HG03039 (cell line): Measurements from ENCODE around the gene NDUFA8.

Experiments used
- ATAC-seq: cut with Tn5 transposase; IDR thresholded peaks from one replicate; pipeline ENCODE4 v1.9.1; 2021; ENCODE audit warnings: mild to moderate bottlenecking, moderate library complexity; ENCODE audit not compliant: unreplicated experiment

Gene NDUFA8

GRCh38 chr9:122138560-122139268 is 20.9 kb downstream of the NDUFA8 start:
- no peak for ATAC-seq

- ATAC-seq: no peak
These were observed 24.1 kb downstream of the NDUFA8 start for GRCh38 chr9:122135529-122135859.

- no peak for ATAC-seq
These were observed 24.6 kb downstream of the NDUFA8 start for GRCh38 chr9:122134822-122135528.

DNA sequence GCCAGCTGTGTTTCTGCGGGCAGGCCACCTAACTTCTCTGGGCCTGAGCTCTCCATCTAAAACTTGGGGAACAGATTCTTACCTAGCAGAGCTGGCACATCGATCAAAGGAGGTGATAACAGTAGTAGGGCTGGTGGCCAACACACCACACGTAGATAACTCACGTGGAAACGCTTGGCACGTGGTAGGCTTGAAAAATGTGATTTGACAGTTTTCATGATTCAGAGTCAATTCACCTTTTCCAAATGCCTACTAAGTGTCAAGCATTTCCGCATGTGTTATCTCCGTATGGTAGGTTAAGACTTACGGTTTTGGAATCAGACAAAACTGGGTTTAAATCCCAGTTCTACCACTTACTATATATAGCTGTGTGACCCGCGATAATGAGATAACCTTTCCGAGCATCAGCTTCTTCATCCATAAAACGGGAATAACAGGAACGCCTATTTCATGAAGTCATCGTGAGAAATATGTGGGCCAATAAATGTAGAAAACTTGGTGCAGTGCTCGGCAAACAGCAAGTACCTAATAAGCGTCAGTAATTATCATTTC is 25.5 kb downstream of the NDUFA8 start:
- no peak for ATAC-seq

- no peak for ATAC-seq
These were observed 26.2 kb downstream of the NDUFA8 start for GRCh38 chr9:122133263-122133983.

DNA sequence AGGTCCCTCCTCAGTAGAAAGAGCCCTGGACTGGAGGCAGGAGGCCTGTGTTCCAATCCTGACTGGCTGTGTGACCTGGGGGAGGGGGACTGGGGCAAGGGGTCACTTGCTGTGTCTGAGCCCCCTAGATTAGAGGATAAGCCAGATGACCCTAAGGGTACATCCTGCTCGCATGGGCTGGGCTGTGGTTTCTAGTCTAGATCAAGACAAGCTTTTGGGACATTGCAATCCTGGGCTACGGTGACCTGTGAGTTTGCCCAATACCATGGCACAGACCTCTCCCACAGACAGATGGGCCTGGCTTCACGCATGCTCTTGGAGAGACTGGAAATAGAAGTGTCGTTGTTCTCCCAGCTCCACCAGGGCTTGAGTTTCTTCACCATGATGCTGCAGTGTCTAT is 27.0 kb downstream of the NDUFA8 start:
- ATAC-seq: no peak

GRCh38 chr9:122131401-122132001 is 28.1 kb downstream of the NDUFA8 start:
- no peak for ATAC-seq

DNA sequence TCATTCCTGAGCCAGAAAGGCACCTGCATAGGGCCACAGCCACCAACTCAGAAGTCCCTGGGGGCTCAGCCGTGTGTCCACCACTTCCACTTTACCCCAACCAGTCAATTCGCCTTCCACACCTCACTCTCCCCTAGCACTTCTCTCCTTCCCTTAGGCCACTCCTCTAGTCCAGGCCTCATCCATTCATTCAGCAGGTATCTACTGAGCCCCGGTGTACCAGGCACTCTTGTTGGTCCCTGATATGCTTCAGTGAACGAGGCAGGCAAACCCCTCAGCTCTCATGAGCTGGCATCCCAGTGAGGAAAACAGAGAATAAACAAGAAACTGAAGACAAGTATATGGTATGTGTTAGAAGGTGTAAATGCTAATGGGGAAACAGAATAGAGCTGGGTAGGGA is 28.7 kb downstream of the NDUFA8 start:
- no peak for ATAC-seq

DNA sequence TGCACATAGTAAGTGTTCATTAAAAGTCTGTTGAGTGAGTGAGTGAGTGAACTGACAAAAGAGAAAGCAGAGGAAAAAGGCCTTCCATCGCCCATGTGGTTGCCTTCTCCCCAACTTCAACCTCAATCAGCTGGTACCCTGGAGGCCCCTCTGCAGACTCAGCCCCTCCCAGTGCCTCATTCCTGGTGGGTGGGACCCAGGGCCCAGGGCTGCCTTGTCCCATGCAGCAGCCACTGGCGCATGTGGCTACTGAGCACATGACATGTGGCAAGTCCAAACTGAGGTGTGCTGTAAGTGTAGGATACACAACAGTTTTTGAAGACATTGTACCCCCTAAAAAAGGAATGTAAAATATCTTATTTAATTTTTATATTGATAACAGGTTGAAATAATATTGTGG is 29.6 kb downstream of the NDUFA8 start:
- ATAC-seq: no peak

DNA sequence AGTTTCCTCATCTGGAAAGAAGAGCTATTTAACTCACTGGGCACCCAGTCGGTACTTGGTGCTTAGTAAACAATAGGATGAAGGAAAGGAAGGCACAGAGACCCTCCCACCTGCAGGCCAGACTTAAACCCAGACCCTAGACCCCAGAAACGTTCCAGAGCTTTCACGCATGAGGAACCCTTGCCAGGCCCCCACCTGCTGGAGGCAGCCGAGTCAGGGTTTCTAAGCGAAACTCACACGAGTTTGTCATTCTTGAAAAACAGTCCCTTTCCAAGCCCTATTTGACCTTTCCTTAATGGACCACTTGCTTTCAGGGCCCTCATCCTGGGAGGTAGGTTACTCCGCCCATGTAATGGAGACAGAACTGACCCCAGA is 30.6 kb downstream of the NDUFA8 start:
- ATAC-seq: no peak

DNA sequence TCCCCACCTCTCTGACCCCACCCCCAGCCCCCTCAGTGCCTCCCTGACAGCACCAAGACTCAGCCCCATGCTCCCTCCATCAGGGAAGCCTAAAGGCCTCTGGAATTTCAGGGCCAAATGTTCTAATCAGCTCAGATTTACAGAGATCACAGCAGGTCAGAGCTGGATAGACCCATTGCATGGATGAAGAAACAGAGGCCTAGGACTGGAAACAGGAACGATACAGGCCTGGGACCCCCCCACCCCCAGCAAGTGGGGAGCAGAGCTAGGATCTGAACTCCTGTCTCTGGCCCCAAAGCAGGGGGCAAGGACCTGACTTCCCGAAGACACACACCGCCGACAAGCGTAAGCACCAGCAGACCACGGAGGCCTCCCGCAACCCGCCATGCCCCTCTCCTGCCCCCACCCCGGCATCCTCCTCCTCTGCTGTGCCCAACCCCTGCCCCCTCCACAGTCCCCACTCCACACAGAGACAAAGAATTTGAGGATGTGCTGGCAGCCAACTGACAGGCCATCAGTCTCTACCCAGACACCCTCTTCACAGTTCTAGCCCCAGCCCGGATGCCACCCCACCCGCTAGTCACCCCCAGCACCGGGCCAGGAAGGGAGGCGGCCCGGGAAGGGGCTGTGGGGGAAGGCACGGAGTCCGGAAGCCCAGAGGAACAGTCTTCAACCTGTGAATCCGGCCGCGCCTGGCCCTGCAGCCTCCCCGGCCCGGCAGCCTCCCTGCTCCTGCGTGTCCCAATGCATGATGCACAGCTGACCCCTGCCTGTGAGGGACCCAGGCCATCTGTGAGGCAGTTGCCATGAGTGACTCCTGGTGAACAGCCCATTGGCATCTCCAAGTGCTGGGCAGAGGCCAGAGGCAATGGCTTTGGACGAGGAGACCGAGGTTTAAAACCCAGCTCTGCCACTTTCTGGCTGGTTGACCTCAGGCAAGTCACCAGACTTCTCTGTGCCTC is 31.3 kb downstream of the NDUFA8 start:
- ATAC-seq: no peak

GRCh38 chr9:122127396-122127798 is 32.2 kb downstream of the NDUFA8 start:
- ATAC-seq: no peak

DNA sequence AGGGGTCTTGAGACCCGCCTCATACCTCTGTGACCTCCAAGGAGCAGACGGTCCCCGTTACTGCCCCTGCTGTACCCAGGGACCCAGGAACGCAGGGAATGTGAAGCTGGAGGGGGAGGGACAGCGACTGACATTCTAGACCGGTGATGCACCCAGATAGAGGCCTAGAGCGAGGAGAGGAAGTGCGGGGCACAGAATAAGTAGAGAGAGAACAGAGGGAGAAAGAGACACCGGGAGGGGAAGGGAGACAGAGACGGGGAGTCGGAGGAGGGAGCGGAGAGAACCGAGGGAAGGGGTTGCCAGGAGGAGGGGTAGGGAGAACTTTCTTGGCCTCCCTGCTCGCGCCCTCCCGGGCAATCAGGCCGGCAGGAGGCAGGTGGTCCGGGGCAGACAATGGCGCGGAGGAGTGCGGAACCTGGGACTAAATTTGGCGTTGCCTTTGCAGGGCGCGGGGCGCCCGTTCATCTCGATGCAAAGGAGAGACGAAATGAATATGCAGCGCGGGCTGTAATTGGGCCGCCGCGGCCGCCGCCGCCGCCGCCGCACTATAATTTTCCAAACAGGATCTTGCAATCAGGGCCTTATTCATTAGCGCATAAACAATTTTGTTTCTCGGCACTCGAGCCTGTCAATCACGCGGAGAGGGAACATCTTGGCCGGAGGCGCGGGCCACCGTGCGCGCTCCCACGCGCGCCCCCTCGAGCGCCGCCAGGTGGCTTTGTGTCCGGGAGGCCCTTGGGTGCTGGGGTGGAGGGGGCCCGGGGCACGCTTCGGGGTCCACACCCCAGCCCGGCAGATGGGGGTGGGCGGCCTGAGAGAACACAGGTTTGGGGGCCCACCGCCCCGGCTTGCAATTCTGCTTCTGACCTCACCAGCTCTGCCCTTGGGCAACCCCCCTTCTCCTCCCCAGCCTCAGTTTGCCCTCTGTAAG is 33.0 kb downstream of the NDUFA8 start:
- ATAC-seq: no peak

- ATAC-seq: no peak
These were observed 33.9 kb downstream of the NDUFA8 start for GRCh38 chr9:122125509-122126330.

DNA sequence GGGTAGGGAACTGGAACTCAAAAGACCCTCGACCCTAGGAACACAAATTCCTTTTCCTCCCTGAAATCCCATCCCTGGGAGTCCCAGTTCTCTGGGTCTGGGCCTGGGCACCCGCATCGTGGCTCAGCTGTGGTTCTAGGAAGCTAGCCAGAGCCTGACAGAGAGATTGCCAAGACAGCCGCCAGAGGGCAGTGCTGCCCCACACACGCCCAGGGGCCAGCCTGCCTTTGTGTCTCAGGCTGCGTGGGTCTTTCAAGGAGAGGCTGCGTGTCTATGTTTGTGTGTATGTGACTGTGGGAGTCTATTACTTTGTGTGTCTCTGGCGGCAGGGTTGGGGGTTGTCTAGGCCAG is 34.4 kb downstream of the NDUFA8 start:
- no peak for ATAC-seq

GRCh38 chr9:122124528-122124927 is 35.1 kb downstream of the NDUFA8 start:
- no peak for ATAC-seq

- ATAC-seq: no peak
These were observed 35.5 kb downstream of the NDUFA8 start for GRCh38 chr9:122124048-122124447.

- ATAC-seq: no peak
These were observed 36.5 kb downstream of the NDUFA8 start for GRCh38 chr9:122122903-122123632.
